Neural crest cell (in vitro differentiated cells): ENCODE results near the gene ZNF292. TPM values are rescaled to one million over a fixed set of nuclear protein-coding genes. Genes with fewer than 3 reads are reported as not detected.
"Not testable (repeated sequence)": the region's sequence is repeated elsewhere in the genome, so short reads cannot be mapped to it uniquely, and the experiment has no call there.

Experiments used
- DNase-seq: peaks from one replicate; pipeline ENCODE4 v3.0.0; 2021; ENCODE audit warnings: low read depth, mixed read lengths, low spot score
- H3K27ac Mint-ChIP-seq: one replicate; pipeline ENCODE4 v1.8.0; 2021; ENCODE audit warnings: mild to moderate bottlenecking, mixed read lengths; ENCODE audit not compliant: unreplicated experiment
- H3K27me3 Mint-ChIP-seq: 2 replicates; pipeline ENCODE4 v1.8.0; 2021; ENCODE audit warnings: low read depth, mild to moderate bottlenecking, mixed read lengths
- H3K36me3 Mint-ChIP-seq: 2 replicates; pipeline ENCODE4 v1.8.0; 2021; ENCODE audit warnings: low read depth, mild to moderate bottlenecking, mixed read lengths
- H3K4me1 Mint-ChIP-seq: 2 replicates; pipeline ENCODE4 v1.8.0; 2021; ENCODE audit warnings: mixed read lengths
- H3K4me3 Mint-ChIP-seq: one replicate; pipeline ENCODE4 v1.8.0; 2021; ENCODE audit warnings: mild to moderate bottlenecking, mixed read lengths
- H3K9me3 Mint-ChIP-seq: 2 replicates; pipeline ENCODE4 v1.8.0; 2021; ENCODE audit warnings: mixed read lengths
- CTCF ChIP-seq: fragments of 200-600 bp; sonication (generic); conservative IDR thresholded peaks from 2 replicates; pipeline ENCODE4 v1.5.0; 2021; ENCODE audit warnings: antibody characterized with exemption, mild to moderate bottlenecking
- total RNA-seq: library from RNA; stranded (reverse); gene quantifications from 2 replicates; pipeline ENCODE4 v1.2.1, GENCODE V29; 2021

Gene ZNF292
- total RNA-seq, 1 donor from 2014 or later = 55.2 TPM

- Mint-ChIP-seq H3K27ac (no peak overlapping the region), H3K4me3 (no peak overlapping the region), H3K27me3 (peaks cover 3% of the 10 kb centered on the region), H3K36me3 (peaks cover 3% of the 10 kb centered on the region), H3K4me1 (no peaks in the 10 kb centered on the region), H3K9me3 (peaks cover 2% of the 10 kb centered on the region)
- DNase-seq = no peak
- TF ChIP-seq CTCF = no peak
Measured at GRCh38 chr6:87297119-87297518, 141.8 kb downstream of the ZNF292 start.

DNA sequence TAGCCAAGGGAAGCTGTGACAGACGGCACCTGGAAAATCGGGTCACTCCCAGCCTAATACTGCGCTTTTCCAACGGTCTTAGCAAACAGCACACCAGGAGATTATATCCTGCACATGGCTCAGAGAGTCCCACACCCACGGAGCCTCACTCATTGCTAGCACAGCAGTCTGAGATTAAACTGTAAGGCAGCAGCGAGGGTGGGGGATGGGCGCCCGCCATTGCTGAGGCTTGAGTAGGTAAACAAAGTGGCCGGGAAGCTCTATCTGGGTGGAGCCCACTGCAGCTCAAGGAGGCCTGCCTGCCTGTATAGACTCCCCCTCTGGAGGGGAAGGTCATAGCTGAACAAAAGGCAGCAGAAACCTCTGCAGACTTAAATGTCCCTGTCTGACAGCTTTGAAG, 145.9 kb downstream of the ZNF292 start:
- not testable (repeated sequence) for H3K27me3 Mint-ChIP-seq, H3K4me1 Mint-ChIP-seq, H3K4me3 Mint-ChIP-seq, DNase-seq, H3K9me3 Mint-ChIP-seq, H3K27ac Mint-ChIP-seq
- peaks cover 11% of the 10 kb centered on the region for H3K36me3 Mint-ChIP-seq

DNA sequence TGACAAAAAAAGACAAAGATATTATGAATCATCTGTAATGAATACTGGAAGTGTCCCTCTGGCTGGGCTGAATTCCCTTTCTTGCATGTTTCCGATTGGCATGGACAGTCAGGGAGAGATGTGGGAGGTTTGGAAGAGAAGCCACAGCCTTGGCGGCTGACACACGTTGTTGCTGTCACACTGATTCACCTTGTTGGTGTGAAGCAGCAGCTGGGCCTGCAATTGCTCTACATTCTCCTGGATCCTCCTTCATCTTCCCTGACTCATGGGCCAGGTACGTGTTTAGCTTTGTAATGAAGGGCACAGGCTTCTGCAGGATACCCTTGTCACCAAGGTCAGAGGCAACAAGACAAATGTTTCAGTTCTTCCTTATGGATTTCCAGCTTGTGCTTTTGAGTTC, 153.6 kb downstream of the ZNF292 start:
- TF ChIP-seq CTCF = no peak
- Mint-ChIP-seq H3K9me3 (no peaks in the 10 kb centered on the region), H3K36me3 (peaks cover 2% of the 10 kb centered on the region), H3K27ac (peak overlapping the region; percentile 29), H3K4me3 (no peak overlapping the region), H3K27me3 (peaks cover 13% of the 10 kb centered on the region), H3K4me1 (no peaks in the 10 kb centered on the region)
- no peak for DNase-seq

DNA sequence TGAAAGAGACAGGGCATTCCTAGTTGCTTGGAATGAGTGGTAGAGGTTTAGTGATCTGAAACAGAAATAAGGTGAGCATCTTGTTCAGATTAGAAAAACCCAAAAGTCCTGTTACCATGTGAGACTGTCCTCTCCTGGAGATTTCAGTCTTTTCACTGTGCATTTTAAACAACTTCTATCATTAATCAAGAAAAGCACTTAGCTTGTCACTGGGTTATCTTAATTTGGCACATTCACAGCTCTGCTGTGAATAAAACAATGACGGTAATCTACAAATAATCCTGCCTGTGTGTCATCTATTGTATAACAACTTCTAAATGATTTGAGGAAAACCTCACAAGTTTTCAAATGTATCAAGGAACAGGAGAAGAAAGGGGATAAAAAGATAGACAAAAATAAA, 157.5 kb downstream of the ZNF292 start:
- H3K4me1 Mint-ChIP-seq = no peaks in the 10 kb centered on the region
- no peak for TF ChIP-seq CTCF
- no peaks in the 10 kb centered on the region for H3K36me3 Mint-ChIP-seq
- peaks cover 16% of the 10 kb centered on the region for H3K27me3 Mint-ChIP-seq
- H3K9me3 Mint-ChIP-seq = no peaks in the 10 kb centered on the region
- H3K4me3 Mint-ChIP-seq = no peak overlapping the region
- no peak overlapping the region for H3K27ac Mint-ChIP-seq
- DNase-seq = no peak

Other genes starting within 250 kb of the ZNF292 start
- not detected in 2 replicates for gene HTR1E, start 218.0 kb upstream of the ZNF292 start, total RNA-seq
- not detected in 2 replicates for gene CGA, start 60.5 kb upstream of the ZNF292 start, total RNA-seq
- gene SMIM8, start 167.0 kb downstream of the ZNF292 start, total RNA-seq = 13.5 and 17.4 TPM in 2 replicates
- 2.5 and 3.1 TPM in 2 replicates for gene GJB7, start 173.7 kb downstream of the ZNF292 start, total RNA-seq
- gene C6orf163, start 189.2 kb downstream of the ZNF292 start, total RNA-seq = 3.5 and 4.5 TPM in 2 replicates